ENCODE results near the gene KRT6B. TPM values are rescaled to one million over a fixed set of nuclear protein-coding genes. Genes with fewer than 3 reads are reported as not detected.

The KRT6B gene
- total and polyA plus RNA-seq, 2 experiments from 2014 or later, result not detected

GRCh38 chr12:52401926-52402325 is 50.0 kb downstream of the KRT6B start:
- Histone ChIP-seq H3K9me2 (ENCODE audit: insufficient read depth) (no peaks in the 10 kb centered on the region), H3K4me2 (no peak overlapping the region), H3F3A (replicated peaks; ENCODE audit: low read depth) (no peaks in the 10 kb centered on the region), H3K79me2 (replicated peaks; ENCODE audit: insufficient read depth) (no peaks in the 10 kb centered on the region), H3K36me3 (ENCODE audit: insufficient read depth) (no peaks in the 10 kb centered on the region), H3K4me1 (ENCODE audit: insufficient read depth) (no peaks in the 10 kb centered on the region), H3K27ac (ENCODE audit: low read depth) (no peak overlapping the region), H4K20me1 (replicated peaks; ENCODE audit: insufficient read depth) (no peaks in the 10 kb centered on the region), H2AFZ (no peak overlapping the region), H3K4me3 (no peak overlapping the region), H3K27me3 (ENCODE audit: insufficient read depth) (no peaks in the 10 kb centered on the region)
- no peak for ATAC-seq
- DNase-seq (ENCODE audit: low spot score), result no peak
- TF ChIP-seq ZNF462 (CRISPR knock-in tag; IDR thresholded peaks at IDR 0.05), result no peak
- no peak for TF ChIP-seq POLR2AphosphoS5 (IDR thresholded peaks at IDR 0.05; ENCODE audit: low read depth)
- no peak for TF ChIP-seq ETS1 (IDR thresholded peaks at IDR 0.05)
- TF ChIP-seq CTCF (conservative IDR thresholded peaks at IDR 0.05; ENCODE audit: low read depth in 2 of 2), result no peak
- no peak for TF ChIP-seq NANOG (IDR thresholded peaks at IDR 0.05; ENCODE audit: borderline replicate concordance)
- TF ChIP-seq CREB1 (CRISPR knock-in tag; IDR thresholded peaks at IDR 0.05; ENCODE audit: low read depth), result no peak
- TF ChIP-seq JUNB (IDR thresholded peaks at IDR 0.05; ENCODE audit: unreplicated experiment), result no peak
- no peak for TF ChIP-seq EZH2 (IDR thresholded peaks at IDR 0.05; ENCODE audit: low read depth, unreplicated experiment)
- TF ChIP-seq ZNF114 (CRISPR knock-in tag; IDR thresholded peaks at IDR 0.05), result no peak
- no peak for TF ChIP-seq EZH2phosphoT487 (IDR thresholded peaks at IDR 0.05; ENCODE audit: unreplicated experiment)
- no peak for TF ChIP-seq REST (IDR thresholded peaks at IDR 0.05; ENCODE audit: unreplicated experiment)
- TF ChIP-seq STAT1 (IDR thresholded peaks at IDR 0.05; ENCODE audit: unreplicated experiment), result no peak
- no peak for TF ChIP-seq ZNF331 (CRISPR knock-in tag; IDR thresholded peaks at IDR 0.05; ENCODE audit: low read depth)
- Mint-ChIP-seq H3K36me3 (ENCODE audit: low read depth) (no peaks in the 10 kb centered on the region), H3K4me1 (peaks cover 10% of the 10 kb centered on the region), H3K4me3 (no peak overlapping the region), H3K27me3 (ENCODE audit: insufficient read depth, low read depth, poor library complexity) (no peaks in the 10 kb centered on the region), H3K9me3 (no peaks in the 10 kb centered on the region; the same call in 2 of the 3 replicates), H3K27ac (no peak overlapping the region)
